H1 (cell line): ENCODE measurements around the gene RSBN1. TPM values are rescaled to one million over a fixed set of nuclear protein-coding genes. Genes with fewer than 3 reads are reported as not detected.
"Not testable (repeated sequence)": the region's sequence is repeated elsewhere in the genome, so short reads cannot be mapped to it uniquely, and the experiment has no call there.

Experiments
- CTCF ChIA-PET: fragments of 300-600 bp; sonication (Branson Sonifier 250); formaldehyde crosslinking; loops from one replicate; lab custom pipeline; 2021; ENCODE audit not compliant: partially characterized antibody; lab: Charles Lee
- POLR2A ChIA-PET: fragments of 300-600 bp; sonication (Branson Sonifier 250); formaldehyde crosslinking; loops from one replicate; lab custom pipeline; 2021; ENCODE audit warnings: inconsistent platforms; ENCODE audit not compliant: partially characterized antibody; lab: Charles Lee
- DNase-seq, 2 experiments: peaks; one replicate each; pipeline versions ENCODE4 v3.0.0 to v3.0.0-alpha.2; 2010 to 2022; ENCODE audit warnings: low spot score in 2 of 2, low read depth in 1 of 2, mixed read lengths in 1 of 2
- FAIRE-seq: peaks from 2 replicates; lab custom pipeline; 2011; peaks lifted over from hg19 to GRCh38; lab: Jason Lieb, UNC
- H2AFZ ChIP-seq: 2 replicates; pipeline ENCODE4 v1.8.1; 2012; ENCODE audit warnings: low read length, inconsistent platforms
- H2AK5ac ChIP-seq: 2 replicates; pipeline ENCODE4 v1.6.1; 2013; ENCODE audit warnings: low read depth, low read length
- H2BK120ac ChIP-seq: replicated peaks from 2 replicates; pipeline ENCODE3; 2013; ENCODE audit warnings: low read depth, low read length, inconsistent platforms
- H2BK12ac ChIP-seq: 2 replicates; pipeline ENCODE4 v1.6.1; 2013; ENCODE audit warnings: low read depth, low read length
- H2BK15ac ChIP-seq: 2 replicates; pipeline ENCODE4 v1.6.1; 2013; ENCODE audit warnings: low read length
- H2BK20ac ChIP-seq: 2 replicates; pipeline ENCODE4 v1.6.1; 2013; ENCODE audit warnings: low read length
- H2BK5ac ChIP-seq: 2 replicates; pipeline ENCODE4 v1.6.1; 2013; ENCODE audit warnings: low read depth, low read length
- H3K14ac ChIP-seq: 2 replicates; pipeline ENCODE4 v1.6.1; 2013; ENCODE audit warnings: inconsistent platforms; ENCODE audit not compliant: insufficient read length
- H3K18ac ChIP-seq: 2 replicates; pipeline ENCODE4 v1.6.1; 2013; ENCODE audit warnings: low read length; ENCODE audit errors: extremely low read depth
- H3K23ac ChIP-seq: 2 replicates; pipeline ENCODE4 v1.6.1; 2013; ENCODE audit warnings: inconsistent platforms; ENCODE audit not compliant: insufficient read length
- H3K23me2 ChIP-seq: 2 replicates; pipeline ENCODE4 v1.6.1; 2013; ENCODE audit warnings: low read depth, low read length
- H3K27ac ChIP-seq: 2 replicates; pipeline ENCODE4 v1.6.1; 2011; ENCODE audit warnings: low read depth, low read length, inconsistent platforms
- H3K27me3 ChIP-seq, 4 experiments: replicated peaks in 1 of 4; 1 replicate in 1 of 4; 2 replicates in 3 of 4; pipeline versions ENCODE4 v1.6.1 to v1.8.1; 2011 to 2013; ENCODE audit warnings: low read length in 3 of 4, mild to moderate bottlenecking in 3 of 4, inconsistent platforms in 2 of 4, mixed read lengths in 2 of 4, moderate library complexity in 1 of 4; ENCODE audit not compliant: control insufficient read depth in 3 of 4, insufficient read depth in 3 of 4; ENCODE audit errors: extremely low read depth in 1 of 4
- H3K36me3 ChIP-seq, 4 experiments: 2 replicates each; pipeline versions ENCODE4 v1.6.1 to v1.8.1; 2011 to 2013; ENCODE audit warnings: mild to moderate bottlenecking in 4 of 4, low read length in 3 of 4, moderate library complexity in 2 of 4, control low read depth in 1 of 4, inconsistent platforms in 1 of 4; ENCODE audit not compliant: insufficient read depth in 4 of 4, control insufficient read depth in 2 of 4
- H3K4ac ChIP-seq: replicated peaks from 2 replicates; pipeline ENCODE3; 2013; ENCODE audit warnings: low read length, low read depth, mixed read lengths, inconsistent platforms; ENCODE audit not compliant: insufficient read length
- H3K4me1 ChIP-seq, 4 experiments: replicated peaks in 1 of 4; 1 replicate in 1 of 4; 2 replicates in 3 of 4; pipeline versions ENCODE4 v1.6.1 to v1.8.1; 2011 to 2013; ENCODE audit warnings: low read length in 3 of 4, inconsistent platforms in 2 of 4, mixed read lengths in 1 of 4; ENCODE audit not compliant: insufficient read depth in 4 of 4, control insufficient read depth in 3 of 4
- H3K4me2 ChIP-seq, 2 experiments: 2 replicates each; pipeline versions ENCODE4 v1.6.1 to v1.8.1; 2011 to 2013; ENCODE audit warnings: low read depth in 2 of 2, low read length in 2 of 2, control low read depth in 1 of 2, inconsistent platforms in 1 of 2, mild to moderate bottlenecking in 1 of 2; ENCODE audit not compliant: insufficient read depth in 1 of 2
- H3K4me3 ChIP-seq, 4 experiments: fragments of 200-600, 300-600 bp in 1 of 4; sonication (generic), shearing (Covaris generic), sonication (Bioruptor Twin) in 1 of 4; 2 replicates each; pipeline versions ENCODE4 v1.5.1 to v1.8.1; 2011 to 2016; ENCODE audit warnings: low read length in 4 of 4, low read depth in 3 of 4, control low read depth in 2 of 4, inconsistent platforms in 2 of 4, mild to moderate bottlenecking in 2 of 4, mixed read lengths in 1 of 4, moderate library complexity in 1 of 4; ENCODE audit not compliant: insufficient read depth in 2 of 4; ENCODE audit errors: extremely low read depth in 1 of 4
- H3K56ac ChIP-seq: replicated peaks from 2 replicates; pipeline ENCODE3; 2013; ENCODE audit warnings: low read depth, mild to moderate bottlenecking, mixed read lengths, low read length, inconsistent platforms; ENCODE audit not compliant: insufficient read length
- H3K79me1 ChIP-seq: 2 replicates; pipeline ENCODE4 v1.6.1; 2013; ENCODE audit warnings: low read depth, low read length, control low read depth
- H3K79me2 ChIP-seq, 2 experiments: 2 replicates each; pipeline versions ENCODE4 v1.6.1 to v1.8.1; 2012 to 2013; ENCODE audit warnings: low read length in 2 of 2, mild to moderate bottlenecking in 2 of 2, inconsistent platforms in 1 of 2; ENCODE audit not compliant: insufficient read depth in 2 of 2, control insufficient read depth in 1 of 2
- H3K9ac ChIP-seq, 4 experiments: replicated peaks in 1 of 4; 1 replicate in 1 of 4; 2 replicates in 3 of 4; pipeline versions ENCODE4 v1.6.1 to v1.8.1; 2011 to 2013; ENCODE audit warnings: low read depth in 3 of 4, low read length in 3 of 4, control low read depth in 2 of 4, mild to moderate bottlenecking in 2 of 4, moderate library complexity in 2 of 4, inconsistent platforms in 1 of 4; ENCODE audit errors: extremely low read depth in 1 of 4
- H3K9me3 ChIP-seq, 2 experiments: 2 replicates each; pipeline versions ENCODE4 v1.6.1 to v1.8.1; 2012 to 2013; ENCODE audit warnings: mild to moderate bottlenecking in 2 of 2, moderate library complexity in 2 of 2, control low read depth in 1 of 2, inconsistent platforms in 1 of 2, low read depth in 1 of 2, low read length in 1 of 2, mixed read lengths in 1 of 2; ENCODE audit not compliant: insufficient read depth in 2 of 2
- H4K20me1 ChIP-seq, 2 experiments: replicated peaks in 1 of 2; 2 replicates each; pipeline versions ENCODE3 to v1.8.1; 2011 to 2013; ENCODE audit warnings: inconsistent platforms in 2 of 2, low read length in 2 of 2, mild to moderate bottlenecking in 1 of 2; ENCODE audit not compliant: insufficient read depth in 2 of 2, control insufficient read depth in 1 of 2
- H4K5ac ChIP-seq: 2 replicates; pipeline ENCODE4 v1.6.1; 2013; ENCODE audit warnings: low read length, low read depth, mixed read lengths, inconsistent platforms; ENCODE audit not compliant: insufficient read length
- H4K8ac ChIP-seq: 2 replicates; pipeline ENCODE4 v1.8.0; 2013; ENCODE audit warnings: mild to moderate bottlenecking, moderate library complexity, low read length, inconsistent platforms; ENCODE audit not compliant: insufficient read depth; ENCODE audit errors: extremely low read depth
- H4K91ac ChIP-seq: replicated peaks from 2 replicates; pipeline ENCODE3; 2013; ENCODE audit warnings: low read length, mixed read lengths, inconsistent platforms; ENCODE audit not compliant: insufficient read length
- WGBS, 2 experiments: shearing (Covaris generic) in 1 of 2; methylation state at CpG; one replicate each; pipeline versions ENCODE4 v1.1.6 to v1.1.7; 2013 to 2015; ENCODE audit warnings: low lambda C conversion rate in 2 of 2, mixed read lengths in 2 of 2, inconsistent platforms in 1 of 2, low coverage in 1 of 2, missing lambda C conversion rate in 1 of 2; ENCODE audit not compliant: insufficient replicate concordance in 2 of 2, insufficient coverage in 1 of 2, insufficient read length in 1 of 2; ENCODE audit errors: extremely low coverage in 1 of 2, missing lambda C conversion rate in 1 of 2; 5-methylcytosine and 5-hydroxymethylcytosine counted together
- polyA plus RNA-seq, 7 experiments: library from polyadenylated mRNA; depleted of rRNA in 3 of 7; stranded (reverse) in 5 of 7; unstranded in 2 of 7; fragments of >200 nt in 5 of 7; fragments of 200-250 nt in 2 of 7; gene quantifications; 1 replicate in 5 of 7; 2 replicates in 1 of 7; 4 replicates in 1 of 7; pipeline versions ENCODE4 v1.2.1 to v1.2.3, GENCODE V29; 2011 to 2013; ENCODE audit warnings: missing spikeins in 2 of 7, mixed read lengths in 2 of 7
- total RNA-seq: library from RNA; stranded (reverse); fragmentation: NEBNext Ultra II Directional; extraction: Animal tissue kit (Norgen Biotek cat#: 25700); gene quantifications from 2 replicates; pipeline ENCODE4 v1.2.1, GENCODE V29; 2021

The RSBN1 gene
- total and polyA plus RNA-seq, 2 of the 8 experiments (the other 6 are each of a cell fraction or from before 2014, with no cell fraction given): 4.2 to 17.6 TPM

DNA sequence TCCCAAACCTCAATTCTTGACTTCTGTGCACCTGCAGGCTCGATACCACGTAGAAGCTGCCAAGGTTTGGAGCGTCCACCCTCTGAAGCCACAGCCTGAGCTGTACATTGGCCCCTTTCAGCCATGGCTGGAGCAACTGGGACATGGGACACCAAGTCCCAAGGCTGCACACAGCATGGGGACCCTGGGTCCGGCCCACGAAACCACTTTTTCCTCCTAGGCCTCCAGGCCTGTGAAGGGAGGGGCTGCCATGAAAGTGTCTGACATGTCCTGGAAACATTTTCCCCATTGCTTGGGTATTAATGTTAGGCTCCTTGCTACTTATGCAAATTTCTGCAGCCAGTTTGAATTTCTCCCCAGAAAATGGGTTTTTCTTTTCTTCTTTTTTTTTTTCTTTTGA, 93.7 kb downstream of the RSBN1 start:
- H3K4me3 ChIP-seq, H3K27me3 ChIP-seq, H2BK5ac ChIP-seq, H3K4me1 ChIP-seq, DNase-seq, H2BK20ac ChIP-seq, H2AK5ac ChIP-seq, H4K20me1 ChIP-seq, CTCF ChIA-PET, H3K4ac ChIP-seq, H4K91ac ChIP-seq, H4K8ac ChIP-seq, H3K79me2 ChIP-seq, H2BK12ac ChIP-seq, H3K18ac ChIP-seq, H2BK15ac ChIP-seq, H3K23me2 ChIP-seq, POLR2A ChIA-PET, H3K4me2 ChIP-seq, H3K9ac ChIP-seq, H3K56ac ChIP-seq, H2BK120ac ChIP-seq, H3K79me1 ChIP-seq, FAIRE-seq, H4K5ac ChIP-seq, H3K14ac ChIP-seq, H3K23ac ChIP-seq, H2AFZ ChIP-seq, H3K27ac ChIP-seq: not testable (repeated sequence)
- WGBS, 2 experiments: 95% methylated on average over 5 of the region's 5 CpGs; no CpG with 5 or more reads in 1 of the 2 experiments
- Histone ChIP-seq H3K9me3 (peaks cover 21 to 26% of the 10 kb centered on the region in 2 experiments; a peak in 3 of 4 replicates), H3K36me3 (peaks cover 0 to 33% (median 11%) of the 10 kb centered on the region in 4 experiments; a peak in 6 of 8 replicates)

DNA sequence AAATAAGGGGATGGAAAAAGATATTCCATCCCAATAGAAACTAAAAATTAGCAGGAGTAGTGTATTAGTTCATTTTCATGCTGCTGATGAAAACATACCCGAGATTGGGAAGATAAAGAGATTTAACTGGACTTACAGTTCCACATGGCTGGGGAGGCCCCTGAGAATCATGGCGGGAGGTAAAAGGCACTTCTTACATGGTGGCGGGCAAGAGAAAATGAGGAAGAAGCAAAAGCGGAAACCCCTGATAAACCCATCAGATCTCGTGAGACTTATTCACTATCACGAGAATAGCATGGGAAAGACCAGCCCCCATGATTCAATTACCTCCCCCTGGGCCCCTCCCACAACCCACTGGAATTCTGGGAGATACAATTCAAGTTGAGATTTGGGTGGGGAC, 94.8 kb downstream of the RSBN1 start:
- CTCF ChIA-PET, H3K27ac ChIP-seq, H4K20me1 ChIP-seq, H3K79me1 ChIP-seq, H3K56ac ChIP-seq, POLR2A ChIA-PET, H2AK5ac ChIP-seq, H3K4me2 ChIP-seq, H3K14ac ChIP-seq, DNase-seq, FAIRE-seq, H2BK20ac ChIP-seq, H2BK15ac ChIP-seq, H2BK5ac ChIP-seq, H4K8ac ChIP-seq, H3K4ac ChIP-seq, H3K9ac ChIP-seq, H3K4me1 ChIP-seq, H4K5ac ChIP-seq, H3K23ac ChIP-seq, H3K4me3 ChIP-seq, H3K23me2 ChIP-seq, H2BK12ac ChIP-seq, H3K79me2 ChIP-seq, H3K18ac ChIP-seq, H3K27me3 ChIP-seq, H2AFZ ChIP-seq, H4K91ac ChIP-seq, H2BK120ac ChIP-seq: not testable (repeated sequence)
- Histone ChIP-seq H3K36me3 (peaks cover 0 to 33% (median 11%) of the 10 kb centered on the region in 4 experiments; a peak in 6 of 8 replicates), H3K9me3 (peaks cover 21 to 26% of the 10 kb centered on the region in 2 experiments; a peak in 3 of 4 replicates)
- WGBS, 2 experiments: 94% methylated on average over 6 of the region's 6 CpGs; no CpG with 5 or more reads in 1 of the 2 experiments
